ENCODE measurements around the gene SNX25. TPM values are rescaled to one million over a fixed set of nuclear protein-coding genes. Genes with fewer than 3 reads are reported as not detected.

SNX25 gene
- total and polyA plus RNA-seq, 3 donors from 2014 or later: 20.2 to 50.5 (median 45.0) TPM

DNA sequence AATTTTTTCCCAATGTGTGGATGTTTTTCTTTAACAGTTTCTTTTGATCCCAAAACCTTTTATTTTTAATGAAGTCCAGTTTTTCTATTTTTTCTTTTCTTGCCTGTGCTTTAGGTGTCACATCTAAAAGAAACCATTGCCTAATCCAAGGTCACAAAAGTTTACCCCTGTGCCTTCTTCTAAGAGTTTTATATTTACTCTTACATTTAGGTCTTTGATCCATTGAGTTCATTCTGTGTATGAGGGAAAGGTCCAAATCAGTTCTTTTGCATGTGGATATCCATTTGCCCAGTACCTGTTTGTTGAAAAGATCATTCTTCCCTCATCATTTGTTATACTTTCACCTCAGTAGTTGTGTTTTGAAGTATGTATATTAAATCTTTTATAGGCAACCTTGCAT lies 173.4 kb downstream of the SNX25 start:
- no peak for TF ChIP-seq CTCF (IDR thresholded peaks at IDR 0.05)
- TF ChIP-seq POLR2A (IDR thresholded peaks at IDR 0.05): no peak
- intact Hi-C loops (cut with DNase I; ENCODE audit: low total_unique reads): no loop called here
- no peaks in the 10 kb centered on the region for H3K4me1 ChIP-seq
- no peaks in the 10 kb centered on the region for H3K9me3 ChIP-seq
- no peaks in the 10 kb centered on the region for H3K27me3 ChIP-seq
- H3K4me3 ChIP-seq: no peak overlapping the region
- no peak overlapping the region for H3K27ac ChIP-seq
- no peak for DNase-seq
- H3K36me3 ChIP-seq (ENCODE audit: low read depth, missing control alignments): no peaks in the 10 kb centered on the region

DNA sequence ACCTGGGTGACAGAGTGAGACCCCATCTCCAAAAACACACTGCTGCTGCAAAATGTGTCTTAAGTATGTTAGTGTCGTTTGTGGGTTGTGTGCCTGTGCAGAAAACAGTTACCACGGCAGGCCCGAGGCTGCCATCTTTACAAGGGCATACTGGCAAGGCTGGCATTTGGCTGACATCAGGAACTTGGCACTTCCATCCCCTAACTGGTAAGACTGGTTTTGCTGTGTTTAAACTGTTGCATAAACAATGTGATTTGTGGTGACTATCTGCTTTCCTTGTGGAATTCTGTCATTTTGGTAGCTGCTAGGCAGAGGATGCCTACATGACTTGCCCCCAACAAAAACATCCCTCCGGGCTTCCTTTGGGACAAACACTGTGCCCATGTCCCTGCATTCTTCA lies 174.1 kb downstream of the SNX25 start:
- 60 to 81% methylated on average over 3 to 4 of the region's 4 CpGs for WGBS, 2 donors
- intact Hi-C loops (cut with DNase I; ENCODE audit: low total_unique reads): no loop called here
- TF ChIP-seq POLR2A (IDR thresholded peaks at IDR 0.05) (no peak), CTCF (IDR thresholded peaks at IDR 0.05) (no peak)

DNA sequence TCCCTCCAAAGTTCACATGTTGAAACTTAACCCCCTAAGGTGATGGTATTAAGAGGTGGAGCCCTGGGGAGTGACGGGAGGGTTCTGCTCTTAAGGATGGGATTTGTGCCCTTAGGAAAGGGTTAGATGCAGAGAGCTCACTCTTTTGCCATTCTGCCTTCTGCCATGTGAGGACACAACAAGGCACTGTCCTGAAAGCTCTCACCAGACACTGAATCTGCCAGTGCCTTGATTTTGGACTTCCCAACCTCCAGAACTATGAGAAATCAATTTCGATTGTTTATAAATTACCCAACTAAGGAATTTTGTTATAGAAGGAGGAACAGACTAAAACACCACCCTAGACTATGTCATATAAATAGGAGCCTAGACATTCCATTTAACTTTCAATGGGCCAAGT lies 174.7 kb downstream of the SNX25 start:
- DNase-seq: no peak
- TF ChIP-seq CTCF (IDR thresholded peaks at IDR 0.05): no peak
- no peak for TF ChIP-seq POLR2A (IDR thresholded peaks at IDR 0.05)
- Histone ChIP-seq H3K4me3 (no peak overlapping the region), H3K4me1 (no peaks in the 10 kb centered on the region), H3K36me3 (ENCODE audit: low read depth, missing control alignments) (no peaks in the 10 kb centered on the region), H3K9me3 (no peaks in the 10 kb centered on the region), H3K27me3 (no peaks in the 10 kb centered on the region), H3K27ac (no peak overlapping the region)
- 89 to 96% methylated on average over 2 of the region's 2 CpGs for WGBS, 2 donors
- intact Hi-C loops (cut with DNase I; ENCODE audit: low total_unique reads): no loop called here

More for the DNA sequence above, 174.1 kb downstream of the SNX25 start:
- H3K4me1 ChIP-seq: no peaks in the 10 kb centered on the region
- H3K27ac ChIP-seq: no peak overlapping the region
- no peak overlapping the region for H3K4me3 ChIP-seq
- no peak for DNase-seq
- no peaks in the 10 kb centered on the region for H3K36me3 ChIP-seq (ENCODE audit: low read depth, missing control alignments)
- H3K9me3 ChIP-seq: no peaks in the 10 kb centered on the region
- no peaks in the 10 kb centered on the region for H3K27me3 ChIP-seq

GRCh38 chr4:185384930-185385331 lies 175.5 kb downstream of the SNX25 start:
- Histone ChIP-seq H3K36me3 (ENCODE audit: low read depth, missing control alignments) (no peaks in the 10 kb centered on the region), H3K27ac (no peak overlapping the region), H3K4me1 (no peaks in the 10 kb centered on the region), H3K9me3 (no peaks in the 10 kb centered on the region), H3K4me3 (no peak overlapping the region), H3K27me3 (no peaks in the 10 kb centered on the region)
- intact Hi-C loops (cut with DNase I; ENCODE audit: low total_unique reads): no loop called here
- DNase-seq: no peak
- TF ChIP-seq CTCF (IDR thresholded peaks at IDR 0.05) (no peak), POLR2A (IDR thresholded peaks at IDR 0.05) (no peak)
- 21 to 23% methylated on average over 10 of the region's 10 CpGs for WGBS, 2 donors

DNA sequence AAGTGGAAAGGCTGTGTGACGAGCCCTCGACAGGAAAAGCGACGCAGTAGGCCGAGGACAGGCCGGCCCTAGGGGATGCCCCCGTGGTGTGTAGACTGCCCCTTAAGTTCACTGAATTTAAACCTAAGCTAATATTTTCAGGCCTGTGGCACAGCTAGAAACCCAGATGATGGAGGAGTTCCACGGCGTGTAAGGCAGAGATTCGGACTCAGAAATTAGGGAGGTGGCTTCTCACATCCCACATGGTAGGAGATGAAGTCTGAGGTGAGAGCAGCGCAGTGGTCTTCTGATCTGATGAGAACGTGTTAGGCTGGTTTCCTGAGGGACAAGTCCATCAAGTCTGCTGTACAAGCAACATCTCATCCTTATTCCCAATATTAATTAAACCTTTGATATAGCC lies 178.6 kb downstream of the SNX25 start:
- H3K9me3 ChIP-seq: no peaks in the 10 kb centered on the region
- no peak overlapping the region for H3K27ac ChIP-seq
- intact Hi-C loops (cut with DNase I; ENCODE audit: low total_unique reads): no loop called here
- DNase-seq: no peak
- WGBS, 2 donors: 93 to 97% methylated on average over 12 of the region's 12 CpGs
- H3K27me3 ChIP-seq: no peaks in the 10 kb centered on the region
- no peak for TF ChIP-seq CTCF (IDR thresholded peaks at IDR 0.05)
- no peak for TF ChIP-seq POLR2A (IDR thresholded peaks at IDR 0.05)
- no peaks in the 10 kb centered on the region for H3K36me3 ChIP-seq (ENCODE audit: low read depth, missing control alignments)
- H3K4me1 ChIP-seq: no peaks in the 10 kb centered on the region
- no peak overlapping the region for H3K4me3 ChIP-seq
